ENCODE data around the gene THSD4. TPM values are rescaled to one million over a fixed set of nuclear protein-coding genes. Genes with fewer than 3 reads are reported as not detected.
A peak's percentile ranks its signal among the peaks of the same experiment; 100 is the strongest.

The THSD4 gene
- polyA plus RNA-seq, 2 of the 4 experiments (the other 2 are of a cell fraction): 15.8 to 40.7 TPM

DNA sequence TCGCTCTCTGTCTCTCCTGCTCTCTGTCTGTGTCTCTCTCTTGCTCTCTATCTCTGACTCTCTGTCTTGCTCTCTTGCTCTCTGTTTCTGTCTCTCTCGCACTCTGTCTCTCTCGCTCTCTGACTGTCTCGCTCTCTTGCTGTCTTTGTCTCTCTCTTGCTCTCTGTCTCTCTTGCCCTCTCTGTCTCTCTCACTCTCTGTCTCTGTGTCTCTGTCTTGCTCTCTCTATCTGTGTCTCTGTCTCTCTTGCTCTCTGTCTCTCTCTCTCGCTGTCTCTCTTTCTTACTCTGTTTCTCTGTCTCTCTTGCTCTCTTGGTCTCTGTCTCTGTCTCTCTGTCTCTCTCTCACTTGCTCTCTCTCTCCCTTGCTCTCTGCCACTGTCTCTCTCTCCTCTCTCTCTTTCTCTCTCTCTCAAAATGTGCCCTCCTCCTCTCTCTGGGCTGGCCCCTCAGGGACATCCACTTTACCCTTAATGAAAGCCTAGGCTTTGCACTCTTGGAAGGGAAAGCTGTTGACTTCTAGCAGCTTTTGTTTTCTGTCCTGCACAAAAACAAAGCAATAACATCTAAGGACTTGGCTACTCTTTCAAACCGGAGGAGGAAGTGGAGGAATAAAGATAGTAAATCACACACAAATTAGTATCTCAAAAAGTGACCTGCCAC is 621.1 kb downstream of the THSD4 start:
- Histone ChIP-seq H3K9me3 (no peaks in the 10 kb centered on the region), H3K4me2 (no peak overlapping the region), H3K4me3 (no peak overlapping the region), H3K27ac (peak overlapping the region in 1 of 2 experiments; percentile 22; a peak in 2 of 6 replicates), H3K4me1 (peaks cover 4% of the 10 kb centered on the region; the same call in 1 of the 3 replicates)
- POLR2A ChIA-PET: no interaction called here
- CTCF ChIA-PET: interaction anchor here (1.0 kb wide), 1 partner anchor 242 kb away, joined by 3 read pairs; no protein-coding TSS in a partner anchor
- DNase-seq (ENCODE audit: low read depth in 1 of 2, low spot score in 1 of 2) (no peak), FAIRE-seq (no peak), ATAC-seq (no peak)
- no peak for TF ChIP-seq RCOR1 (IDR thresholded peaks at IDR 0.05; ENCODE audit: low read depth, low read length)
- TF ChIP-seq, protein P1, sequence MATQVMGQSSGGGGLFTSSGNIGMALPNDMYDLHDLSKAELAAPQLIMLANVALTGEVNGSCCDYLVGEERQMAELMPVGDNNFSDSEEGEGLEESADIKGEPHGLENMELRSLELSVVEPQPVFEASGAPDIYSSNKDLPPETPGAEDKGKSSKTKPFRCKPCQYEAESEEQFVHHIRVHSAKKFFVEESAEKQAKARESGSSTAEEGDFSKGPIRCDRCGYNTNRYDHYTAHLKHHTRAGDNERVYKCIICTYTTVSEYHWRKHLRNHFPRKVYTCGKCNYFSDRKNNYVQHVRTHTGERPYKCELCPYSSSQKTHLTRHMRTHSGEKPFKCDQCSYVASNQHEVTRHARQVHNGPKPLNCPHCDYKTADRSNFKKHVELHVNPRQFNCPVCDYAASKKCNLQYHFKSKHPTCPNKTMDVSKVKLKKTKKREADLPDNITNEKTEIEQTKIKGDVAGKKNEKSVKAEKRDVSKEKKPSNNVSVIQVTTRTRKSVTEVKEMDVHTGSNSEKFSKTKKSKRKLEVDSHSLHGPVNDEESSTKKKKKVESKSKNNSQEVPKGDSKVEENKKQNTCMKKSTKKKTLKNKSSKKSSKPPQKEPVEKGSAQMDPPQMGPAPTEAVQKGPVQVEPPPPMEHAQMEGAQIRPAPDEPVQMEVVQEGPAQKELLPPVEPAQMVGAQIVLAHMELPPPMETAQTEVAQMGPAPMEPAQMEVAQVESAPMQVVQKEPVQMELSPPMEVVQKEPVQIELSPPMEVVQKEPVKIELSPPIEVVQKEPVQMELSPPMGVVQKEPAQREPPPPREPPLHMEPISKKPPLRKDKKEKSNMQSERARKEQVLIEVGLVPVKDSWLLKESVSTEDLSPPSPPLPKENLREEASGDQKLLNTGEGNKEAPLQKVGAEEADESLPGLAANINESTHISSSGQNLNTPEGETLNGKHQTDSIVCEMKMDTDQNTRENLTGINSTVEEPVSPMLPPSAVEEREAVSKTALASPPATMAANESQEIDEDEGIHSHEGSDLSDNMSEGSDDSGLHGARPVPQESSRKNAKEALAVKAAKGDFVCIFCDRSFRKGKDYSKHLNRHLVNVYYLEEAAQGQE (IDR thresholded peaks at IDR 0.05): no peak
- 87% methylated on average over 6 of the region's 6 CpGs for WGBS (ENCODE audit: missing lambda C conversion rate)

DNA sequence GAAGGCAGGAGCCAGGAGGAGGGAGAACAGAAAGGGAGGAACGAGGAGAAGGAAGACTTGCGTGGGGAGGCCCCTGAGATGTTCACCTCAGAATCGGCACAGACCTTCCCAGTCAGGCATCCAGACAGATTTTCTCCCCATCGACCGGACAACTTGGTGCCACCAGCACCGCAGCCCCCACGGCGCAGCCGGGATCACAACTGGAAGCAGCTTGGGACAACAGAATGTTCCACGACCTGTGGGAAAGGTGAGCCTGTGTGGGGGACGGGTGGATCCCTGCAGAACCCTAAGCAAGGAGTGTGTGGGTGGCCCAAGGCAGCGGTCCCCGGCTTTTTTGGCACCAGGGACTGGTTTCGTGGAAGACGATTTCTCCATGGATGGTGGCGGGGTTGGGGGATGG is 622.5 kb downstream of the THSD4 start:
- no peak for TF ChIP-seq CEBPB (IDR thresholded peaks at IDR 0.05)
- TF ChIP-seq GATA3 (IDR thresholded peaks at IDR 0.05; ENCODE audit: borderline replicate concordance): no peak
- TF ChIP-seq SMC3 (IDR thresholded peaks at IDR 0.05): no peak
- TF ChIP-seq, protein P2, sequence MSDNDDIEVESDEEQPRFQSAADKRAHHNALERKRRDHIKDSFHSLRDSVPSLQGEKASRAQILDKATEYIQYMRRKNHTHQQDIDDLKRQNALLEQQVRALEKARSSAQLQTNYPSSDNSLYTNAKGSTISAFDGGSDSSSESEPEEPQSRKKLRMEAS (IDR thresholded peaks at IDR 0.05): no peak
- TF ChIP-seq ZNF302 (CRISPR knock-in tag; IDR thresholded peaks at IDR 0.05): no peak
- TF ChIP-seq, protein P3, sequence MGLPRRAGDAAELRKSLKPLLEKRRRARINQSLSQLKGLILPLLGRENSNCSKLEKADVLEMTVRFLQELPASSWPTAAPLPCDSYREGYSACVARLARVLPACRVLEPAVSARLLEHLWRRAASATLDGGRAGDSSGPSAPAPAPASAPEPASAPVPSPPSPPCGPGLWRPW (IDR thresholded peaks at IDR 0.05): no peak
- no peak for TF ChIP-seq RAD21 (conservative IDR thresholded peaks at IDR 0.05 in 1 of 2, IDR thresholded peaks at IDR 0.05 in 1 of 2)
- TF ChIP-seq NFE2L2 (conservative IDR thresholded peaks at IDR 0.05; ENCODE audit: low read length): no peak
- TF ChIP-seq, protein P4, sequence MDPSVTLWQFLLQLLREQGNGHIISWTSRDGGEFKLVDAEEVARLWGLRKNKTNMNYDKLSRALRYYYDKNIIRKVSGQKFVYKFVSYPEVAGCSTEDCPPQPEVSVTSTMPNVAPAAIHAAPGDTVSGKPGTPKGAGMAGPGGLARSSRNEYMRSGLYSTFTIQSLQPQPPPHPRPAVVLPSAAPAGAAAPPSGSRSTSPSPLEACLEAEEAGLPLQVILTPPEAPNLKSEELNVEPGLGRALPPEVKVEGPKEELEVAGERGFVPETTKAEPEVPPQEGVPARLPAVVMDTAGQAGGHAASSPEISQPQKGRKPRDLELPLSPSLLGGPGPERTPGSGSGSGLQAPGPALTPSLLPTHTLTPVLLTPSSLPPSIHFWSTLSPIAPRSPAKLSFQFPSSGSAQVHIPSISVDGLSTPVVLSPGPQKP (IDR thresholded peaks at IDR 0.05; ENCODE audit: low read depth, low read length): no peak
- no peak for TF ChIP-seq HDAC2 (IDR thresholded peaks at IDR 0.05)
- no peak for TF ChIP-seq HOXB5 (CRISPR knock-in tag; IDR thresholded peaks at IDR 0.05)
- no peak for TF ChIP-seq KDM1A (IDR thresholded peaks at IDR 0.05; ENCODE audit: low read depth)
- TF ChIP-seq POLR2A (IDR thresholded peaks at IDR 0.05; ENCODE audit: low read length): no peak
- no peak for TF ChIP-seq NR3C1 (IDR thresholded peaks at IDR 0.05)
- TF ChIP-seq FOSB (CRISPR knock-in tag; IDR thresholded peaks at IDR 0.05): no peak
- TF ChIP-seq NPAS2 (CRISPR knock-in tag; IDR thresholded peaks at IDR 0.05; ENCODE audit: borderline replicate concordance): no peak
- TF ChIP-seq CHD4 (IDR thresholded peaks at IDR 0.05; ENCODE audit: borderline replicate concordance): no peak
- H3K9me3 ChIP-seq: no peaks in the 10 kb centered on the region
- no peak overlapping the region for H3K27ac ChIP-seq
- H3K4me2 ChIP-seq: no peak overlapping the region
- ATAC-seq (no peak), FAIRE-seq (no peak), DNase-seq (ENCODE audit: low read depth in 1 of 2, low spot score in 1 of 2) (no peak)
- WGBS (ENCODE audit: missing lambda C conversion rate): 88% methylated on average over 16 of the region's 16 CpGs
- no peak overlapping the region for H3K4me3 ChIP-seq
- POLR2A ChIA-PET: no interaction called here
- CTCF ChIA-PET: interaction anchor here (3.8 to 20.8 kb wide), 3 partner anchors 7 to 65 kb away, joined by 19 to 522 read pairs (median 27); no protein-coding TSS in a partner anchor
- H3K4me1 ChIP-seq: no peaks in the 10 kb centered on the region; the same call in 2 of the 3 replicates

Data from A549 (cell line).